GM20000 (cell line): ENCODE data around the gene CRYGN.

ENCODE experiments used
- DNase-seq: peaks from one replicate; pipeline ENCODE4 v3.0.0; 2012; ENCODE audit warnings: low spot score
- CTCF ChIP-seq: IDR thresholded peaks from 2 replicates; pipeline ENCODE4 v1.5.1; 2012; ENCODE audit warnings: mild to moderate bottlenecking, control low read depth; ENCODE audit errors: extremely low read depth, missing control alignments

The CRYGN gene

GRCh38 chr7:151453326-151453791 lies 13.4 kb upstream of the CRYGN start:
- no peak for DNase-seq
- TF ChIP-seq CTCF, result no peak

- TF ChIP-seq CTCF, result no peak
Observed at GRCh38 chr7:151452680-151453325, 12.9 kb upstream of the CRYGN start.

GRCh38 chr7:151451626-151452571 lies 12.0 kb upstream of the CRYGN start:
- DNase-seq, result no peak
- no peak for TF ChIP-seq CTCF

More at GRCh38 chr7:151452680-151453325, 12.9 kb upstream of the CRYGN start:
- DNase-seq, result no peak

- TF ChIP-seq CTCF, result no peak
- DNase-seq, result no peak
Observed at GRCh38 chr7:151451156-151451555, 11.2 kb upstream of the CRYGN start.

- TF ChIP-seq CTCF, result no peak
Observed at GRCh38 chr7:151449990-151450389, 10.0 kb upstream of the CRYGN start.

GRCh38 chr7:151448261-151449252 lies 8.6 kb upstream of the CRYGN start:
- TF ChIP-seq CTCF, result peak; percentile 25
- DNase-seq, result peak; percentile 91

More at GRCh38 chr7:151449990-151450389, 10.0 kb upstream of the CRYGN start:
- DNase-seq, result no peak
